Mammary epithelial cell (primary cell): ENCODE results near the gene ODAD4.

ENCODE experiments used
- CTCF ChIP-seq, 2 donors: IDR thresholded peaks in 1 of 2; conservative IDR thresholded peaks in 1 of 2; 2 replicates each; pipeline ENCODE4 v1.5.1; 2011 to 2012; ENCODE audit warnings: inconsistent platforms in 2 of 2, low read length in 2 of 2, mild to moderate bottlenecking in 2 of 2, control low read depth in 1 of 2, low read depth in 1 of 2; ENCODE audit not compliant: insufficient read depth in 1 of 2; ENCODE audit errors: extremely low read depth in 1 of 2
- EZH2 ChIP-seq: IDR thresholded peaks from 2 replicates; pipeline ENCODE4 v1.6.1; 2012; ENCODE audit warnings: low read length, inconsistent platforms, borderline replicate concordance

GRCh38 chr17:41919840-41920579 is 10.4 kb upstream of the ODAD4 start:
- TF ChIP-seq CTCF (conservative IDR thresholded peaks at IDR 0.05 in 1 of 2, IDR thresholded peaks at IDR 0.05 in 1 of 2; ENCODE audit: extremely low read depth in 1 of 2, insufficient read depth in 1 of 2, low read depth in 1 of 2, low read length in 2 of 2) (no peak), EZH2 (no peak)
